Stimulated activated CD8-positive, alpha-beta memory T cell treated with anti-CD3 and anti-CD28 coated beads, Interleukin-4, amount 100 ng/mL, for 48 hours (primary cell): ENCODE measurements around the gene TNFAIP8L1.

Source experiments
- DNase-seq: peaks from one replicate; pipeline ENCODE4 v3.0.0-alpha.2; 2020

Gene TNFAIP8L1

GRCh38 chr19:4613254-4613751, 26.0 kb upstream of the TNFAIP8L1 start:
- no peak for DNase-seq

- no peak for DNase-seq
These were observed 21.3 kb upstream of the TNFAIP8L1 start for GRCh38 chr19:4618019-4618418.

GRCh38 chr19:4619668-4620294, 19.5 kb upstream of the TNFAIP8L1 start:
- no peak for DNase-seq

DNA sequence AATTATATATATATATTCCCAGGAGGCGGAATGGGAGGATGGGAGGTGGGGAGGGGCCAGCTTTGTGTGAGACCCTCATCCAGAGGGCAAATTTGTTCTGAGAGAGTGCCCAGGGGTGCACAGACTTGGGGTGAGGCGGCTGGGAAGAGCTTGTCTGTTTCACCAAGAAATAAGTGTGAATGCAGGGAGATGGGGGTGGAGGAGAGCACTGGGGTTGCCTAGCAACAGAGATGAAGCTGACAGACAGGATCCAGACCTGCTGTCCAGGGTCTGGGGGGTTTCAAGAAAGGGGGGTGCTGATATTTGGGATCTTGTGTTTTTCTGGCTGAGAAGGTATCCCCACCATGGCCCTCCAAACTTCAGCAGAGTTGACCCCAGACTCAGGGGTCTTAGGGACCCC, 18.6 kb upstream of the TNFAIP8L1 start:
- DNase-seq = no peak

GRCh38 chr19:4622695-4623421, 16.5 kb upstream of the TNFAIP8L1 start:
- no peak for DNase-seq

GRCh38 chr19:4624301-4624700, 15.0 kb upstream of the TNFAIP8L1 start:
- DNase-seq = no peak

GRCh38 chr19:4624733-4625362, 14.5 kb upstream of the TNFAIP8L1 start:
- no peak for DNase-seq

DNA sequence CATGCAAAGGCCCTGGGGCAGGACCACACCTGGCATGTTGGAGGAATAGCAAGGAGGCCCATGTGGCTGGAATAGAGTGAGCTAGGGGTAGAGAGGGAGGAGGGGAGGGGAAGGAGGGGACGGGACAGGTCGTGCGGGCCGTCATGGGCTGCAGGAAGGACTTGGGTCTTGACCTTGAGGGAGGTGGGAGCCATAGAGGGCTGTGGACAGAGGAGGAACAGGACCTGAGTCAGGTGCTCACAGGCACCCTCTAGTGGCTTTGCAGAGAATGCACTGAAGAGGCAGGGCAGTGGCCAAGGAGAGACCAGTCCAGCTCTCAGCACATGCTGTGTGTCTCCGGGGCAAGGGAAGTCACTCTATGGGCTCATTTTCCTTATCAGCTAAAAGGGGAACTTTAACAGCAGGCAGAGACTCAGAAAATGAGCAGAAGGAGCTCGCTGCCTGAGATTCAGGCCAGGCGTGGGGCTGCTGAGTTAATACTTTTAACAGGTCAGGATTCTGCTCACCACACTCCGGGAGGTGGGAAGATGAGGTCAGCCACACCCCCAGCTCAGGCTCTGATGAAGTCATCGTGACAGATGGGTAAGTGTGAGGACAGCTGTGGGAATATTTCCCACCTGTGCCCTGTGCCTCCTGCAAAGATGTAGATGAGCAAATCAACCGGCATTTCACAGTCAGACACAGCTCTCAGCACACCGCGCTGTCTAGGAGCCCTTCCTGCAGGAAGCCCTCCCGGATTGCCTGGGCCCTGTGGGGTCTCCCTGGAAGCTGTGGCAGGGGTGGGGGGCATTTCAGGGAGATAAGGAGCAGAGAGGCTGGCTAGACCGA, 6.0 kb upstream of the TNFAIP8L1 start:
- peak; percentile 72 for DNase-seq

DNA sequence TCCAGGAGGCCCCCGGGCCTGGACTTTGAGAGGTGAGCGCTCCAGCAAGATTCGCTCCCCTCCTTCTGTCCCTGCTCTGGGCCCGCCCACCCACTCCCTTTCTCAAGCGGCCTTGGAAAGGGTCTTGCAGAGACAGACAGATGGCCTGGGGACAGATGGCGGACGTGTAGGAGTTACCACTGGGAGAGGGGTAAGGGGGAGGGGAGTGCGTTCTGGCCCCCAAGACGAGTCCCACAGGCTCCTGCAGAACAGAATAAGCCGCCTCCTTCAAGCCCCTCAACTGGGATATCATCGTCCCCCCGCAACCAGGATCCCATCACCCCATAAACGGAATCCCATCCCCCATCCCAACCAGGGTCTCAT, 3.6 kb upstream of the TNFAIP8L1 start:
- DNase-seq = no peak

- DNase-seq = peak; percentile 88
These were observed 3.1 kb upstream of the TNFAIP8L1 start for GRCh38 chr19:4636151-4636717.

GRCh38 chr19:4636761-4637160, 2.6 kb upstream of the TNFAIP8L1 start:
- no peak for DNase-seq

GRCh38 chr19:4638317-4638716, 999 bp upstream of the TNFAIP8L1 start:
- no peak for DNase-seq

- peak; percentile 33 for DNase-seq
These were observed 373 bp downstream of the TNFAIP8L1 start for GRCh38 chr19:4639531-4640246.

DNA sequence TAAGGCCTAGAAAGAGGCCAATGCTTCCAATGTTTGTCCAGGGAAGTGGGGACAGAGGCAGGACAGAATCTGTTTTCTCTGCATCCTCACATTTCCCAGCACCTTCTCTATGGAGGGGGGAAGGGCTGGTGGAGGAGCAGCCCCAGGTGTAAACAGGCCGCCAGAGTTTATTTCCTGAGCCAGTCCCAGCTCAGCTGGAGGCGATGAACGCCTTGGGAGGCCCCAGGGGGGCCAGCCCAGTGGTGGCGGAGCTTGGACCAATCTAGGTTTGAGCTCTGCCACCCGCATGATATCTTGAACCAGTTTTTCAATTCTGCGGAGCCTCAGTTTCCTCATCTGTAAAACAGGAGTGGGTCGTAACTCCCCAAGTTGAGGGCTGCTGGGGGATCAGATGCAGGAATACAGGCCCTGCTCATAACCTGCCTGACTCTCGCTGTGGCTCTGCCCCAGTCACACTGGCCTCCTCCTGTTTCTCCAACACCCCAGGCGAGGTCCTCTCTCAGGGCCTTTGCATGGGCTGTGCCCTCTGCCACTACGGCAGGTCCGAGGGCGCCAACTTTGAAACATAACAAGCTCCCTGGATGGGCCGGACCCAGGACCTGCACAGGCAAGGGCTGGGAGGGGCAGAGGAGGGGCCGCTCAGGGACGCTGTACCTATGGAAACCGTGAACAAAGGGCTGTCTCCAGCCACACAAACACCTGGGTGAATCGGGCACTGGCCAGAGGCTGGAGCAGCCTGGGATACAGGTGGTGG, 1.1 kb downstream of the TNFAIP8L1 start:
- DNase-seq = no peak

- DNase-seq = no peak
These were observed 1.8 kb downstream of the TNFAIP8L1 start for GRCh38 chr19:4641132-4641531.

DNA sequence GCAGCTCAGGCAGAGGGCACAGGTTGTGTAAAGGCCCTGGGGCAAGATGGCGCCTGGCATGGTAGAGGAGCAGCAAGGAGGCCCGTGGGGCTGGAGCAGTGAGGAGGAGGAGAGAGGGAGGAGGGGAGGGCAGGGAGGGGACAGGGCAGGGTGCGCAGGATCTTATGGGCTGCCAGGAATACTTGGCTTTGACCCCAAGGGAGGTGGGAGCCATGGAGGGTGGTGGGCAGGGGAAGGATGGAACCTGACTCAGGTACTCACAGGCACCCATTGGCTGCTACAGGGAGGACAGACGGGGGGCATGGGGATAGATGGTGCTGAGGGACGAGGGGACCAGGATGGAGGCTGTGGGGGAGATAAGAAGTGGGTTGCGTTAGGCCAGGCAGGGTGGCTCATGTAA, 3.3 kb downstream of the TNFAIP8L1 start:
- no peak for DNase-seq

DNA sequence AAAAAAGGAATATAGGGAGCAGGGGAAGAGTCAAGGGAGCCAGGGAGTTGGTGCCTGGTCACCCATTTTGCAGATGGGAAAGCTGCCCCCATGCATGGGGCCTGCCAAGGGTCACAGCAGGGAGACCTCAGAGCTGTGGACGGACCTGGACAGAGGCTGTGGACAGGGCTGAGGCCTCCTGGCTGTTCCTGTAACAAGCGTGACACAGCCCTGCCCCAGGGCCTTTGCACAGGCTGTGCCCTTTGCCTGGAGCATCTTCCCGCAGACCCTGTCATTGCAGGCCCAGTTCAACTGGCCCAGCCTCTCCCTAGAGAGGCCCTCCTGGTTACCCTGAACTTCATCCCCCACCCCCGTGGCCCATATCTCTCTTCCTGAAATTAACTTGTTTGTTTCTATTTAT, 6.4 kb downstream of the TNFAIP8L1 start:
- no peak for DNase-seq

- no peak for DNase-seq
These were observed 8.6 kb downstream of the TNFAIP8L1 start for GRCh38 chr19:4647676-4648644.

DNA sequence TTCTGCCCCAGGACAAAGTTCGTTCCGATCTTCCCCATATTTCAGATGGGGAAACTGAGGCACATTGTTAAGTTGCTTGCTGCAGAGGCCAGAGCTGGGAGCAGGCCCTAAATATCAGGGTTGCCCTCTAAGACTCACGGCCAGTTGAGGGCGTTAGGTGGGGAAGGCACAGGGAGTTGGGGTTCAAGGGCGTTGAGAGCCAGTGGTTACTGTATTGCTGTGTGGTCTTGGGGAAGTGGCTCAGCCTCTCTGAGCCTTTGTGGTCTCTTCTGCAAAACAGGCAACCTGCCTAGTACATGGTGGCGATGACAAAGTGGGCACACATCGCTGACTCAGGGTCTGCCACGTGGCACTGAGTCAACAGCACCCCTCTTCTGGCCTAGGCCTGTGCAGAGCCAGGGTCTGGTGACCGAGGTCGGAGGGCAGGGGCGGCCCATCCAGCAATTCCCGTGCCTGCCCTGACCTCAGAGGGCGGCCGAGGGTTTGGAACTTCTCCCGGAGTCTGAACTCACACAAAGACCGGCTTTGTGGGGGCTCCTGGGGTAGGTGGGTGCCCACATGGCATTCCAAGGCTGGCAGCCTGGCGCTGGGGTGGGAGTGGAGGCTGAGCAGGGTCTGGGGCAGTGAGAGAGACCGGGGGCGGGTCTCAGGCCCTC, 10.2 kb downstream of the TNFAIP8L1 start:
- DNase-seq = no peak

- DNase-seq = no peak
These were observed 10.8 kb downstream of the TNFAIP8L1 start for GRCh38 chr19:4650159-4650558.
